T-helper 17 cell (primary cell): ENCODE data around the gene LSAMP. TPM values are rescaled to one million over a fixed set of nuclear protein-coding genes. Genes with fewer than 3 reads are reported as not detected.

ENCODE experiments used
- ATAC-seq: fragments of 150-1000 bp; cut with Tn5 transposase; 2 replicates; pipeline ENCODE4 v1.10.0; 2021; ENCODE audit warnings: mild to moderate bottlenecking, moderate library complexity
- DNase-seq, 3 donors: peaks; one replicate each; pipeline versions ENCODE4 v3.0.0 to v3.0.0-alpha.2; 2020 to 2021
- H3K9me3 ChIP-seq: one replicate; pipeline ENCODE4 v1.7.0; 2013; ENCODE audit warnings: low read length, mild to moderate bottlenecking; ENCODE audit not compliant: control insufficient read depth, poor library complexity, severe bottlenecking
- H3K27ac Mint-ChIP-seq: one replicate; pipeline ENCODE4 v1.8.0; 2022; ENCODE audit warnings: mild to moderate bottlenecking, moderate library complexity, mixed read lengths
- H3K27me3 Mint-ChIP-seq: one replicate; pipeline ENCODE4 v1.8.0; 2022; ENCODE audit warnings: mixed read lengths
- H3K36me3 Mint-ChIP-seq: one replicate; pipeline ENCODE4 v1.8.0; 2022; ENCODE audit warnings: low read depth, mixed read lengths
- H3K4me1 Mint-ChIP-seq: one replicate; pipeline ENCODE4 v1.8.0; 2022; ENCODE audit warnings: mild to moderate bottlenecking, mixed read lengths
- H3K4me3 Mint-ChIP-seq: one replicate; pipeline ENCODE4 v1.8.0; 2022; ENCODE audit warnings: mild to moderate bottlenecking, moderate library complexity, mixed read lengths
- total RNA-seq, 4 donors: library from RNA in 2 of 4; stranded (reverse) in 2 of 4; gene quantifications; one replicate each; pipeline ENCODE4 v1.2.3 and lab custom pipeline; 2022 to 2026

LSAMP gene
- total RNA-seq, 2 donors from 2014 or later = not detected

GRCh38 chr3:115982108-115982507, 463.2 kb downstream of the LSAMP start:
- ATAC-seq = no peak
- Mint-ChIP-seq H3K4me1 (no peaks in the 10 kb centered on the region), H3K27me3 (peaks cover 6% of the 10 kb centered on the region), H3K36me3 (peaks cover 2% of the 10 kb centered on the region), H3K4me3 (no peak overlapping the region), H3K27ac (no peak overlapping the region)
- H3K9me3 ChIP-seq = no peaks in the 10 kb centered on the region
- DNase-seq = no peak

GRCh38 chr3:115980709-115981108, 464.6 kb downstream of the LSAMP start:
- H3K36me3 Mint-ChIP-seq = peaks cover 2% of the 10 kb centered on the region
- ATAC-seq (no peak), DNase-seq (no peak)

DNA sequence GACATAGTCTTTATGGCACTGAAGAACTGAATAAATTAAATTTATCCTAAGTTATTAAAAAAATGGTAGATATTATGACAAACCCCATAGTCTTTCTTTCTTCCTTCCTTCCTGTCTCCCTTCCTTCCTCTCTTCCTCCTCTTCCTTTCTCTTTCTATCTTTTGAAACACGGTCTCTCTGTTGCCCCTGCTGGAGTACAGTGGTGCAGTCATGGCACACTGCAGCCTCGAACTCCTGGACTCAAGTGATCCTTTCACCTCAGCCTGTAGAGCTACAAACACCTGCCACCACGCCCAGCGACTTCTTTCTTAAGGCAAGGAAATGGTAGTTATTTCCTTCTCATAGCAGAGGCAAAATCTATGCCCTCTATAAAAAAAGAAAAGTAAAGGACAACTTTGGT, 467.4 kb downstream of the LSAMP start:
- Mint-ChIP-seq H3K4me1 (no peaks in the 10 kb centered on the region), H3K36me3 (no peaks in the 10 kb centered on the region), H3K4me3 (no peak overlapping the region), H3K27ac (no peak overlapping the region), H3K27me3 (no peaks in the 10 kb centered on the region)
- DNase-seq (no peak), ATAC-seq (no peak)
- H3K9me3 ChIP-seq = no peaks in the 10 kb centered on the region

More at GRCh38 chr3:115980709-115981108, 464.6 kb downstream of the LSAMP start:
- H3K4me3 Mint-ChIP-seq = no peak overlapping the region
- H3K9me3 ChIP-seq = no peaks in the 10 kb centered on the region
- H3K27me3 Mint-ChIP-seq = peaks cover 6% of the 10 kb centered on the region
- H3K4me1 Mint-ChIP-seq = no peaks in the 10 kb centered on the region
- no peak overlapping the region for H3K27ac Mint-ChIP-seq

GRCh38 chr3:115975796-115976195, 469.5 kb downstream of the LSAMP start:
- ATAC-seq = no peak
- no peaks in the 10 kb centered on the region for H3K9me3 ChIP-seq
- H3K36me3 Mint-ChIP-seq = no peaks in the 10 kb centered on the region

GRCh38 chr3:115975353-115975752, 469.9 kb downstream of the LSAMP start:
- ATAC-seq = no peak
- H3K27ac Mint-ChIP-seq = no peak overlapping the region
- no peak overlapping the region for H3K4me3 Mint-ChIP-seq
- DNase-seq = no peak
- no peaks in the 10 kb centered on the region for H3K36me3 Mint-ChIP-seq
- no peaks in the 10 kb centered on the region for H3K27me3 Mint-ChIP-seq
- no peaks in the 10 kb centered on the region for H3K9me3 ChIP-seq
- no peaks in the 10 kb centered on the region for H3K4me1 Mint-ChIP-seq

More at GRCh38 chr3:115975796-115976195, 469.5 kb downstream of the LSAMP start:
- no peak for DNase-seq
- no peak overlapping the region for H3K4me3 Mint-ChIP-seq
- H3K27ac Mint-ChIP-seq = no peak overlapping the region
- no peaks in the 10 kb centered on the region for H3K27me3 Mint-ChIP-seq
- no peaks in the 10 kb centered on the region for H3K4me1 Mint-ChIP-seq

DNA sequence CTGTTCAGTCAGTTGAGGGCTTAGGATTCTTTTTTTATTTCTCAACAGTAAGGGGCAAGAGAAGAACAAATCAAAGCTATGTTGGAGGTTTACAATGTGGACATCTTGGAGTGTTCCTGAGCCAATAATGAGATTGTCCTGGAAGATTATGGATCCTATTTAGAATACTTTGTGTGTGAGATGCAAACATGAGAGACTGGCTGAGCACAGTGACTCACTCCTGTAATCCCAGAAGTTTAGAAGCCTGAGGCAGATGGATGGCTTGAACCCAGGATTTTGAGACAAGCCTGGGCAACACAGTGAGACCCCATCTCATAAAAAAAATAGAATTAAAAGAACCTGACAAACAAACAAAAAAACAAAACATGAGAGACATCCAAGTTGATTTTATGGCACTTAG, 470.3 kb downstream of the LSAMP start:
- no peak for ATAC-seq
- no peaks in the 10 kb centered on the region for H3K4me1 Mint-ChIP-seq
- H3K9me3 ChIP-seq = no peaks in the 10 kb centered on the region
- no peak for DNase-seq
- no peak overlapping the region for H3K4me3 Mint-ChIP-seq
- H3K27ac Mint-ChIP-seq = no peak overlapping the region
- H3K27me3 Mint-ChIP-seq = no peaks in the 10 kb centered on the region
- no peaks in the 10 kb centered on the region for H3K36me3 Mint-ChIP-seq

DNA sequence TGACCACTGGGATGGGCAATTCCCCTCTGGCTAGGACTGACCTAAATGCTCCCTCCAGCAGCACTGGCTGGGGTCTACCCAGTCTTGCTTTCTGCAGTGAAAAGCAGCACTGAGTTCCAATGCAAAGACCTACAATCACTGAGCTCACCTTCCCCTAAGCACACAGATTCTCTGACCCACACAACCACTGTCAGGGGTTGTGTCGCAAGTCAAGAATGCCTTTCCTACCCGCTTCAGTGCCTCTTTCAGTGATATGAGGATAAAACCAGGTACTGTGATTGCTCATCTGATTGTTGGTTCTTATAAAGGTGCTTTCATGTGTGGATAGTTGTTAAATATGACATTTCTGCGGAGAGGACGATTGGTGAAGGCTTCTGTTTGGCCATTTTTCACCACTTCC, 476.4 kb downstream of the LSAMP start:
- H3K4me3 Mint-ChIP-seq = no peak overlapping the region
- no peak overlapping the region for H3K27ac Mint-ChIP-seq
- ATAC-seq (no peak), DNase-seq (no peak)
- H3K4me1 Mint-ChIP-seq = no peaks in the 10 kb centered on the region
- no peaks in the 10 kb centered on the region for H3K36me3 Mint-ChIP-seq
- H3K27me3 Mint-ChIP-seq = no peaks in the 10 kb centered on the region
- no peaks in the 10 kb centered on the region for H3K9me3 ChIP-seq

GRCh38 chr3:115961380-115961779, 483.9 kb downstream of the LSAMP start:
- H3K9me3 ChIP-seq = no peaks in the 10 kb centered on the region
- H3K4me1 Mint-ChIP-seq = no peaks in the 10 kb centered on the region

GRCh38 chr3:115960799-115961198, 484.5 kb downstream of the LSAMP start:
- ATAC-seq (no peak), DNase-seq (no peak)
- Mint-ChIP-seq H3K4me1 (no peaks in the 10 kb centered on the region), H3K36me3 (no peaks in the 10 kb centered on the region), H3K4me3 (no peak overlapping the region), H3K27ac (no peak overlapping the region), H3K27me3 (peaks cover 17% of the 10 kb centered on the region)
- no peaks in the 10 kb centered on the region for H3K9me3 ChIP-seq

More at GRCh38 chr3:115961380-115961779, 483.9 kb downstream of the LSAMP start:
- ATAC-seq (no peak), DNase-seq (no peak)
- Mint-ChIP-seq H3K36me3 (no peaks in the 10 kb centered on the region), H3K27ac (no peak overlapping the region), H3K4me3 (no peak overlapping the region), H3K27me3 (peaks cover 17% of the 10 kb centered on the region)

DNA sequence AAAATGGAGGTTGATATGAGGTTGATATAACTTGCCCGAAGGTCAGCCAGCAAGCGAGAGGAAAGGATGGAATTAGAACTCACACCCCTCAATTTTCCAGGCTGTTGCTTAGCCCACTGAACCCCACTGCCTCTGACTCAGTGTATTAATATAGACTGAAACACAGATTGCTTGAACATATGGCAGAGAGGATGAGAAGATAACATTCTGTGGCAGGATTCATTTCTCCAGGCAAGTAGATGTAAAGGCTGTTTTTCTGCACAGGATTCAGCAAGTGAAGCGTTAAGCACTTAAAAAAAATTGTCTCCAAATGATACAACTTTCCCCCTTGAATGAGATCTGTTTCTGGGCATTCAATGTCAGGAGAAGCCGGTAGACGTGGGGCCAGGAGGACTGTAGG, 486.8 kb downstream of the LSAMP start:
- no peak overlapping the region for H3K4me3 Mint-ChIP-seq
- no peaks in the 10 kb centered on the region for H3K4me1 Mint-ChIP-seq
- no peak for DNase-seq
- H3K27me3 Mint-ChIP-seq = peaks cover 17% of the 10 kb centered on the region
- H3K36me3 Mint-ChIP-seq = no peaks in the 10 kb centered on the region
- no peaks in the 10 kb centered on the region for H3K9me3 ChIP-seq
- no peak overlapping the region for H3K27ac Mint-ChIP-seq
- no peak for ATAC-seq

DNA sequence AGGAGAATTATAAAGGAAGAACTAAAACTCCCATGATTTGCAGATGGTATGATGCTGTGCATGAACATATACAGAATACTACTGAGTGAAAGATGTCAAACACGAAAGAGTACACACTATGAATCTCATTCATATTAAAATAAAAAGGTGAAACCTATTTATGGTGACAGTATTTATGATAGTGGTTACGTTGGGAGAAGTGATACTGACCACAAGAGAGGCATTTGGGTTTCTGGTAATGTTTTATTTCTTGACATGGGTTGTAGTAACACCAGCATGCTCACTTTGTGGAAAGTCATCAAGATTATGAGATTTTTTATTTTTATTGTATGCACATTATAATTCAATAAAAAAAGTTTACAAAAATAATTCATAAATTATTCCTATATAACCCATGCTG, 498.0 kb downstream of the LSAMP start:
- DNase-seq = no peak
- ATAC-seq = no peak
- H3K27me3 Mint-ChIP-seq = peaks cover 13% of the 10 kb centered on the region
- H3K27ac Mint-ChIP-seq = no peak overlapping the region
- H3K9me3 ChIP-seq = no peaks in the 10 kb centered on the region
- no peak overlapping the region for H3K4me3 Mint-ChIP-seq
- no peaks in the 10 kb centered on the region for H3K4me1 Mint-ChIP-seq
- H3K36me3 Mint-ChIP-seq = no peaks in the 10 kb centered on the region

DNA sequence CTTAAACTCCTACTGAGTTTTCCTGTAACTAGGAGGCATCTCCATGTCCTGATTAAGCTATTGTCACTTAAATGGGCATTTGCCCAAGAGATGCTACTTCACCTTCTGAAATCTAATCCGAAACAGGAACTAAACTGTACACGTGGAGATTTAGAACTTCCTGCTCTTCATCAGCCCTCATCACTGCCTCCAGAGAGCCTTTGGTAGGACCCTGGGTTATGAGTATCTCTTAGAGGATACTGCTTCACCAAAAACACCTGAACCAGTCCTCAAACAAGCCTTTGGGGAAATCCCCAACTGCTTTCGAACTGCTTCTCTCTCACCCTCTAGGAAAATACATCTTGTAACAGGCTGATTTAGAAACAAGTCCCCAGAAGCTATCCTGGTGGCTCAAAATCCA, 501.7 kb downstream of the LSAMP start:
- Mint-ChIP-seq H3K27me3 (peaks cover 13% of the 10 kb centered on the region), H3K27ac (no peak overlapping the region), H3K36me3 (no peaks in the 10 kb centered on the region), H3K4me3 (no peak overlapping the region), H3K4me1 (no peaks in the 10 kb centered on the region)
- no peaks in the 10 kb centered on the region for H3K9me3 ChIP-seq
- ATAC-seq (no peak), DNase-seq (no peak)

- ATAC-seq (no peak), DNase-seq (no peak)
- peaks cover 7% of the 10 kb centered on the region for H3K27me3 Mint-ChIP-seq
- no peak overlapping the region for H3K4me3 Mint-ChIP-seq
- H3K4me1 Mint-ChIP-seq = no peaks in the 10 kb centered on the region
- no peaks in the 10 kb centered on the region for H3K9me3 ChIP-seq
- no peak overlapping the region for H3K27ac Mint-ChIP-seq
- no peaks in the 10 kb centered on the region for H3K36me3 Mint-ChIP-seq
Measured at GRCh38 chr3:115937054-115937453, 508.2 kb downstream of the LSAMP start.

DNA sequence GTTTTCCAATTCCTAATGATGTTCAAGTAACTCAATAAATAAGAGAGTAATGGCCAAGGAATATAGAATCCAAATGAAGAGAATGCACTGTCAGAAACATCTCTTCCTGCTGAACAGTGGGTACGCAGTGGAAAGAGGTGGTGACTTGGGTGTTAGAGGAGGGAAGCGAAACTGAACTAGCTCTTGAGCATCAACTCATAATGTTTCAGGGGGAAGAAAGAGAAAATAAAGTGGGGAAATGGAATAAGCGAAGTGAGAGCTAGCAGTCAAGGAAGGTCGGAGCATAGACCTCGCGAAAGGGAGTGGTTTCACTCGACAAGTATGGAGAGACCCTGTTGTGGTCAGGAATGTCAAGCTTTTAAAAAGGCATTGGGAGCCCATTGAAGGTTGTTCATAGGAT, 512.5 kb downstream of the LSAMP start:
- Mint-ChIP-seq H3K4me3 (no peak overlapping the region), H3K4me1 (no peaks in the 10 kb centered on the region), H3K27me3 (peaks cover 12% of the 10 kb centered on the region), H3K36me3 (no peaks in the 10 kb centered on the region), H3K27ac (no peak overlapping the region)
- no peak for DNase-seq
- ATAC-seq = no peak
- no peaks in the 10 kb centered on the region for H3K9me3 ChIP-seq
